ENCODE measurements around the gene EPN3.

- TF ChIP-seq, protein P1, sequence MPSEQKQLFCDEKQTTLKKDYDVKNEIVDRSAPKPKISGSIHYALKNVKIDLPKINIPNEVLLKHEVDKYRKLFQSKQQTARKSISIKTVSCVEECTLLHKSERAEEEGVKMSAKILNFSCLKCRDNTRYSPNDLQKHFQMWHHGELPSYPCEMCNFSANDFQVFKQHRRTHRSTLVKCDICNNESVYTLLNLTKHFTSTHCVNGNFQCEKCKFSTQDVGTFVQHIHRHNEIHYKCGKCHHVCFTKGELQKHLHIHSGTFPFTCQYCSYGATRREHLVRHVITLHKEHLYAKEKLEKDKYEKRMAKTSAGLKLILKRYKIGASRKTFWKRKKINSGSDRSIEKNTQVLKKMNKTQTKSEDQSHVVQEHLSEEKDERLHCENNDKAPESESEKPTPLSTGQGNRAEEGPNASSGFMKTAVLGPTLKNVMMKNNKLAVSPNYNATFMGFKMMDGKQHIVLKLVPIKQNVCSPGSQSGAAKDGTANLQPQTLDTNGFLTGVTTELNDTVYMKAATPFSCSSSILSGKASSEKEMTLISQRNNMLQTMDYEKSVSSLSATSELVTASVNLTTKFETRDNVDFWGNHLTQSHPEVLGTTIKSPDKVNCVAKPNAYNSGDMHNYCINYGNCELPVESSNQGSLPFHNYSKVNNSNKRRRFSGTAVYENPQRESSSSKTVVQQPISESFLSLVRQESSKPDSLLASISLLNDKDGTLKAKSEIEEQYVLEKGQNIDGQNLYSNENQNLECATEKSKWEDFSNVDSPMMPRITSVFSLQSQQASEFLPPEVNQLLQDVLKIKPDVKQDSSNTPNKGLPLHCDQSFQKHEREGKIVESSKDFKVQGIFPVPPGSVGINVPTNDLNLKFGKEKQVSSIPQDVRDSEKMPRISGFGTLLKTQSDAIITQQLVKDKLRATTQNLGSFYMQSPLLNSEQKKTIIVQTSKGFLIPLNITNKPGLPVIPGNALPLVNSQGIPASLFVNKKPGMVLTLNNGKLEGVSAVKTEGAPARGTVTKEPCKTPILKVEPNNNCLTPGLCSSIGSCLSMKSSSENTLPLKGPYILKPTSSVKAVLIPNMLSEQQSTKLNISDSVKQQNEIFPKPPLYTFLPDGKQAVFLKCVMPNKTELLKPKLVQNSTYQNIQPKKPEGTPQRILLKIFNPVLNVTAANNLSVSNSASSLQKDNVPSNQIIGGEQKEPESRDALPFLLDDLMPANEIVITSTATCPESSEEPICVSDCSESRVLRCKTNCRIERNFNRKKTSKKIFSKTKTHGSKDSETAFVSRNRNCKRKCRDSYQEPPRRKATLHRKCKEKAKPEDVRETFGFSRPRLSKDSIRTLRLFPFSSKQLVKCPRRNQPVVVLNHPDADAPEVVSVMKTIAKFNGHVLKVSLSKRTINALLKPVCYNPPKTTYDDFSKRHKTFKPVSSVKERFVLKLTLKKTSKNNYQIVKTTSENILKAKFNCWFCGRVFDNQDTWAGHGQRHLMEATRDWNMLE (tag by site-specific recombination; conservative IDR thresholded peaks at IDR 0.05; ENCODE audit: low read depth) = no peak
- TF ChIP-seq, protein P2, sequence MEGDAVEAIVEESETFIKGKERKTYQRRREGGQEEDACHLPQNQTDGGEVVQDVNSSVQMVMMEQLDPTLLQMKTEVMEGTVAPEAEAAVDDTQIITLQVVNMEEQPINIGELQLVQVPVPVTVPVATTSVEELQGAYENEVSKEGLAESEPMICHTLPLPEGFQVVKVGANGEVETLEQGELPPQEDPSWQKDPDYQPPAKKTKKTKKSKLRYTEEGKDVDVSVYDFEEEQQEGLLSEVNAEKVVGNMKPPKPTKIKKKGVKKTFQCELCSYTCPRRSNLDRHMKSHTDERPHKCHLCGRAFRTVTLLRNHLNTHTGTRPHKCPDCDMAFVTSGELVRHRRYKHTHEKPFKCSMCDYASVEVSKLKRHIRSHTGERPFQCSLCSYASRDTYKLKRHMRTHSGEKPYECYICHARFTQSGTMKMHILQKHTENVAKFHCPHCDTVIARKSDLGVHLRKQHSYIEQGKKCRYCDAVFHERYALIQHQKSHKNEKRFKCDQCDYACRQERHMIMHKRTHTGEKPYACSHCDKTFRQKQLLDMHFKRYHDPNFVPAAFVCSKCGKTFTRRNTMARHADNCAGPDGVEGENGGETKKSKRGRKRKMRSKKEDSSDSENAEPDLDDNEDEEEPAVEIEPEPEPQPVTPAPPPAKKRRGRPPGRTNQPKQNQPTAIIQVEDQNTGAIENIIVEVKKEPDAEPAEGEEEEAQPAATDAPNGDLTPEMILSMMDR (tag by site-specific recombination; IDR thresholded peaks at IDR 0.05) = no peak
- TF ChIP-seq BCL11A (tag by site-specific recombination; IDR thresholded peaks at IDR 0.05; ENCODE audit: low read depth) = no peak
- no peak for TF ChIP-seq ZIC2 (tag by site-specific recombination; IDR thresholded peaks at IDR 0.05)
- no peak for TF ChIP-seq TCF7L2 (IDR thresholded peaks at IDR 0.05; ENCODE audit: borderline replicate concordance, low read depth, low read length)
- no peak for TF ChIP-seq ZNF549 (tag by site-specific recombination; IDR thresholded peaks at IDR 0.05)
- no peak for TF ChIP-seq PATZ1 (tag by site-specific recombination; IDR thresholded peaks at IDR 0.05)
- TF ChIP-seq FEZF1 (tag by site-specific recombination; IDR thresholded peaks at IDR 0.05) = no peak
- TF ChIP-seq ZNF639 (tag by site-specific recombination; IDR thresholded peaks at IDR 0.05) = no peak
- no peak for TF ChIP-seq KLF1 (tag by site-specific recombination; IDR thresholded peaks at IDR 0.05)
- no peak for TF ChIP-seq ZNF560 (tag by site-specific recombination; IDR thresholded peaks at IDR 0.05; ENCODE audit: borderline replicate concordance)
- no peak for TF ChIP-seq ZNF354C (tag by site-specific recombination; IDR thresholded peaks at IDR 0.05; ENCODE audit: borderline replicate concordance, low read depth)
- TF ChIP-seq, protein P3, sequence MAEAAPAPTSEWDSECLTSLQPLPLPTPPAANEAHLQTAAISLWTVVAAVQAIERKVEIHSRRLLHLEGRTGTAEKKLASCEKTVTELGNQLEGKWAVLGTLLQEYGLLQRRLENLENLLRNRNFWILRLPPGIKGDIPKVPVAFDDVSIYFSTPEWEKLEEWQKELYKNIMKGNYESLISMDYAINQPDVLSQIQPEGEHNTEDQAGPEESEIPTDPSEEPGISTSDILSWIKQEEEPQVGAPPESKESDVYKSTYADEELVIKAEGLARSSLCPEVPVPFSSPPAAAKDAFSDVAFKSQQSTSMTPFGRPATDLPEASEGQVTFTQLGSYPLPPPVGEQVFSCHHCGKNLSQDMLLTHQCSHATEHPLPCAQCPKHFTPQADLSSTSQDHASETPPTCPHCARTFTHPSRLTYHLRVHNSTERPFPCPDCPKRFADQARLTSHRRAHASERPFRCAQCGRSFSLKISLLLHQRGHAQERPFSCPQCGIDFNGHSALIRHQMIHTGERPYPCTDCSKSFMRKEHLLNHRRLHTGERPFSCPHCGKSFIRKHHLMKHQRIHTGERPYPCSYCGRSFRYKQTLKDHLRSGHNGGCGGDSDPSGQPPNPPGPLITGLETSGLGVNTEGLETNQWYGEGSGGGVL (tag by site-specific recombination; IDR thresholded peaks at IDR 0.05) = no peak
Measured at GRCh38 chr17:50492214-50492613, 40.3 kb upstream of the EPN3 start.

All from HEK293 (cell line).